Measurements from ENCODE around the gene PRDM16.

The PRDM16 gene

DNA sequence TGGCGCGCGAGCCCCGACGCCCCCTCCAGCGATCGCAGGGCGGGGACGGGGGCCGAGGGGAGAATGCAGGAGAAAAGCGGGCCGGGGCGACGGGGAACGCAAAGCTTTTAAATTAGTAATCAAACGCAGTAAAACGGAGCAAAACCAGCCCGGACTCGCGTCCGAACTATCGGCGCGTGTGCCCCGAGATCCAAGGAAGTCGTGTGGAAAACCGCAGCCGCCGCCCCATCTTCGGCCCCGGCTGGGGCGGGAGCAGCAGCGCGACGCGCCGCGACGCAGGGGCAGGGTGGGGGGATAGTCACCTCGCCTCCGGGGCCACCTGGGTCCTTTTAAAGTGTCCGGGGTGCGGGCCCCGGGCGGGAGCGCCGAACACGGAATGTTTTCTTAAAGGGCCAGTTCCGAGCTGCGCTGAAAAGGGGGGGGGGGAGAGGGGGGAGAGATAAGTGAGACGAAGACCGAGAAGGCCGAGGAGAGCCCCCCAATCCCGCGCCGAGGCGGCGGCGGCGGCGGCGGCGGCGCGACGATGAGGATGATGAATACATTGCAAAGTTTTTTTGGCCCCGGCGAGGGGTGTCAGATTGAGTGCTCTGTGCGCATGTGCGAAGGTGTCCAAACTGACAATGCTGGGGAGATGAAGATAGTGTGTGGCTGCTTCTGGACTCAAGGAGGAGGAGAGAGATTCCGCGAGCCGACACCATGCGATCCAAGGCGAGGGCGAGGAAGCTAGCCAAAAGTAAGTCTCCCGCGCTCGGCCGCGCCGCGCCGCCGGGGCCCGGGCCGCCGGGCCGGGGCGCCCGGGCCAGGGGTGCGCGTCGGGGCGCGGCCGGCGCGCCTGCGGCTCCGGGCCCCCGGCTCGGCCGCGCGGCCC, at the start of gene PRDM16 (continued):
- TF ChIP-seq KLF7 (tag by site-specific recombination; IDR thresholded peaks at IDR 0.05; ENCODE audit: borderline replicate concordance) = 0 out of 2 replicates have a peak, but pooled peaks have one; percentile 24
- TF ChIP-seq GLIS1 (tag by site-specific recombination; IDR thresholded peaks at IDR 0.05) = peak; percentile 41
- no peak for TF ChIP-seq ZNF138 (tag by site-specific recombination; IDR thresholded peaks at IDR 0.05; ENCODE audit: borderline replicate concordance)
- TF ChIP-seq ZFP41 (tag by site-specific recombination; IDR thresholded peaks at IDR 0.05; ENCODE audit: borderline replicate concordance) = no peak

DNA sequence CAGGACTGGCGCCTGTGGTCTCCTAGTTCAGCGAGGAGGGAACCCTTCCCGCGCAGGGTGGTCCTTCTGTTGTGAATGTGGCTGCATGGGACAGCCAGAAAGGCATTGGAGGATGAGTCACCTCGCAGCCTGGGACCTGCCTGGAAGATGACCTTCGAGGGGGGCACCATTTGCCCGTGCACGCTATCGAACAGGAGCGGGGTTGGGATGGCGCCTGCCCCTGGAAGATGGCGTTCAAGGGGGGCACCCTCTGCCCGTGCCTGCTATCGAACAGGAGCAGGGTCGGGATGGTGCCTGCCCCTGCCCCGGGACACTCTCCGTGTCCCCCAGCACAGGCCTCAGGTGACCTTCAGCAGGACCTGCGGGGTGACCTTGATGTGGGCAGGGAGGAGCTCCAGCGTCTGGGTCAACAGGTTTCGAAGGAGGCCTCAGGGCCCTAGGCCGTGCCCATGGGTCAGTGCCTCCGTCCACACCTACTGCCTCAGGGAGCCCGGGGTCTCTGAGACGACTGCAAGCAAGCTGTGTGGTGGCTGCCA, 49.4 kb upstream of the PRDM16 start:
- Histone ChIP-seq H3K4me1 (ENCODE audit: control insufficient read depth, insufficient read depth, low read length) (no peaks in the 10 kb centered on the region), H3K9me3 (ENCODE audit: control insufficient read depth, insufficient read depth, low read depth, low read length) (no peaks in the 10 kb centered on the region), H3K4me3 (ENCODE audit: low read depth, low read length) (no peak overlapping the region), H3K36me3 (ENCODE audit: control insufficient read depth in 2 of 2, insufficient read depth in 1 of 2, low read length in 2 of 2) (no peaks in the 10 kb centered on the region), H3K27ac (ENCODE audit: extremely low read depth, low read depth, low read length) (no peak overlapping the region)
- POLR2A ChIA-PET = no interaction called here
- TF ChIP-seq ZNF747 (tag by site-specific recombination; IDR thresholded peaks at IDR 0.05) (no peak), ZNF24 (tag by site-specific recombination; IDR thresholded peaks at IDR 0.05) (no peak), ZNF184 (tag by site-specific recombination; IDR thresholded peaks at IDR 0.05) (no peak), MEIS1 (CRISPR knock-in tag; IDR thresholded peaks at IDR 0.05; ENCODE audit: borderline replicate concordance) (no peak), ZNF140 (tag by site-specific recombination; IDR thresholded peaks at IDR 0.05) (no peak), KLF9 (tag by site-specific recombination; IDR thresholded peaks at IDR 0.05; ENCODE audit: low read depth) (no peak), SALL2 (tag by site-specific recombination; IDR thresholded peaks at IDR 0.05; ENCODE audit: borderline replicate concordance) (no peak), ZNF157 (tag by site-specific recombination; IDR thresholded peaks at IDR 0.05) (no peak), ZNF354C (tag by site-specific recombination; IDR thresholded peaks at IDR 0.05; ENCODE audit: borderline replicate concordance, low read depth) (no peak), ZNF501 (tag by site-specific recombination; IDR thresholded peaks at IDR 0.05) (no peak), BCL11B (tag by site-specific recombination; IDR thresholded peaks at IDR 0.05; ENCODE audit: low read depth) (no peak)
- TF ChIP-seq, protein P1, sequence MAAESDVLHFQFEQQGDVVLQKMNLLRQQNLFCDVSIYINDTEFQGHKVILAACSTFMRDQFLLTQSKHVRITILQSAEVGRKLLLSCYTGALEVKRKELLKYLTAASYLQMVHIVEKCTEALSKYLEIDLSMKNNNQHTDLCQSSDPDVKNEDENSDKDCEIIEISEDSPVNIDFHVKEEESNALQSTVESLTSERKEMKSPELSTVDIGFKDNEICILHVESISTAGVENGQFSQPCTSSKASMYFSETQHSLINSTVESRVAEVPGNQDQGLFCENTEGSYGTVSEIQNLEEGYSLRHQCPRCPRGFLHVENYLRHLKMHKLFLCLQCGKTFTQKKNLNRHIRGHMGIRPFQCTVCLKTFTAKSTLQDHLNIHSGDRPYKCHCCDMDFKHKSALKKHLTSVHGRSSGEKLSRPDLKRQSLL (tag by site-specific recombination; IDR thresholded peaks at IDR 0.05) = no peak
- TF ChIP-seq, protein P2, sequence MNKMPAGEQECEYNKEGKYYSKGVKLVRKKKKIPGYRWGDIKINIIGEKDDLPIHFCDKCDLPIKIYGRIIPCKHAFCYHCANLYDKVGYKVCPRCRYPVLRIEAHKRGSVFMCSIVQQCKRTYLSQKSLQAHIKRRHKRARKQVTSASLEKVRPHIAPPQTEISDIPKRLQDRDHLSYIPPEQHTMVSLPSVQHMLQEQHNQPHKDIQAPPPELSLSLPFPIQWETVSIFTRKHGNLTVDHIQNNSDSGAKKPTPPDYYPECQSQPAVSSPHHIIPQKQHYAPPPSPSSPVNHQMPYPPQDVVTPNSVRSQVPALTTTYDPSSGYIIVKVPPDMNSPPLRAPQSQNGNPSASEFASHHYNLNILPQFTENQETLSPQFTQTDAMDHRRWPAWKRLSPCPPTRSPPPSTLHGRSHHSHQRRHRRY (tag by site-specific recombination; IDR thresholded peaks at IDR 0.05) = no peak
- TF ChIP-seq, protein P3, sequence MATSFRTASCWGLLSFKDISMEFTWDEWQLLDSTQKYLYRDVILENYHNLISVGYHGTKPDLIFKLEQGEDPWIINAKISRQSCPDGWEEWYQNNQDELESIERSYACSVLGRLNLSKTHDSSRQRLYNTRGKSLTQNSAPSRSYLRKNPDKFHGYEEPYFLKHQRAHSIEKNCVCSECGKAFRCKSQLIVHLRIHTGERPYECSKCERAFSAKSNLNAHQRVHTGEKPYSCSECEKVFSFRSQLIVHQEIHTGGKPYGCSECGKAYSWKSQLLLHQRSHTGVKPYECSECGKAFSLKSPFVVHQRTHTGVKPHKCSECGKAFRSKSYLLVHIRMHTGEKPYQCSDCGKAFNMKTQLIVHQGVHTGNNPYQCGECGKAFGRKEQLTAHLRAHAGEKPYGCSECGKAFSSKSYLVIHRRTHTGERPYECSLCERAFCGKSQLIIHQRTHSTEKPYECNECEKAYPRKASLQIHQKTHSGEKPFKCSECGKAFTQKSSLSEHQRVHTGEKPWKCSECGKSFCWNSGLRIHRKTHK (tag by site-specific recombination; IDR thresholded peaks at IDR 0.05) = no peak
- TF ChIP-seq, protein P4, sequence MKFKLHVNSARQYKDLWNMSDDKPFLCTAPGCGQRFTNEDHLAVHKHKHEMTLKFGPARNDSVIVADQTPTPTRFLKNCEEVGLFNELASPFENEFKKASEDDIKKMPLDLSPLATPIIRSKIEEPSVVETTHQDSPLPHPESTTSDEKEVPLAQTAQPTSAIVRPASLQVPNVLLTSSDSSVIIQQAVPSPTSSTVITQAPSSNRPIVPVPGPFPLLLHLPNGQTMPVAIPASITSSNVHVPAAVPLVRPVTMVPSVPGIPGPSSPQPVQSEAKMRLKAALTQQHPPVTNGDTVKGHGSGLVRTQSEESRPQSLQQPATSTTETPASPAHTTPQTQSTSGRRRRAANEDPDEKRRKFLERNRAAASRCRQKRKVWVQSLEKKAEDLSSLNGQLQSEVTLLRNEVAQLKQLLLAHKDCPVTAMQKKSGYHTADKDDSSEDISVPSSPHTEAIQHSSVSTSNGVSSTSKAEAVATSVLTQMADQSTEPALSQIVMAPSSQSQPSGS (tag by site-specific recombination; IDR thresholded peaks at IDR 0.05; ENCODE audit: low read depth) = no peak
- CTCF ChIA-PET = no interaction called here
